ENCODE data around the gene SOX13.

Gene SOX13

DNA sequence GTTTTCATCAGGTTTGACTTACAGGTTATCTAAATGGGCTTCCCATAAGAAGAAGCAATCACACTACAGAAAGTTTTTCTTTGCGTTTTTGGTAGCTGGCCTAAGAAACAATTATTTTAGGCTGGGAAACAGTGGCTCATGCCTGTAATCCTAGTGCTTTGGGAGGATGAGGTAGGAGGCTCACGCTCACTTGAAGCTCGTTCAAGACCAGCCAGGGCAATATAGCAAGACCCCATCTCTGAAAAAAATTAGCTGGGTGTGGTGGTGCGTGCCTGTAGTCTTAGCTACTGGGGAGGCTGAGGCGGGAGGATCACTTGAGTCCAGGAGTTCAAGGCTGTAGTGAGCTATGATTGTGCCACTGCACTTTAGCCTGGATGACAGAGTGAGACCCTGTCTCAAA lies 94.8 kb downstream of the SOX13 start:
- TF ChIP-seq ZNF274 (IDR thresholded peaks at IDR 0.05; ENCODE audit: low read depth, low read length) = no peak

DNA sequence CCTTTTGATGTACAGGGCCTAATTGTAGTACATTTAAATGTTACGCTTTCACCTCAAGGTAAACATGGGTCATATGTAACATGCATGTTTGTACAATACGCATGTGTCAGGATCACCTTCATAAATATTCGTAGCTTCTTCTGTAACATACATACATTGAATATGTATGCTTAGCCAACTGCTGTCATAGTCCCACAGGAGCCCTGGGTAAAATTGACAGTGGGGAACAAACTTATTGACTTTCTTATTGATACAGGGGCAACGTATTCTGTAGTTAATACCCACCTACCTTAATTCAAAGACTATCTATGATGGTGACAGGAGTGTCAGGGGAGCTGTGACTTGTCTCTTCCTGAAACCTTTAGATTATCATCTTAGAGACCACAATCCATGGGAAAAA lies 96.9 kb downstream of the SOX13 start:
- no peak overlapping the region for H3K4me3 ChIP-seq (ENCODE audit: low read length)
- TF ChIP-seq ZNF274 (IDR thresholded peaks at IDR 0.05; ENCODE audit: low read depth, low read length) = no peak

More for the DNA sequence above, 94.8 kb downstream of the SOX13 start:
- H3K4me3 ChIP-seq (ENCODE audit: low read length) = no peak overlapping the region

DNA sequence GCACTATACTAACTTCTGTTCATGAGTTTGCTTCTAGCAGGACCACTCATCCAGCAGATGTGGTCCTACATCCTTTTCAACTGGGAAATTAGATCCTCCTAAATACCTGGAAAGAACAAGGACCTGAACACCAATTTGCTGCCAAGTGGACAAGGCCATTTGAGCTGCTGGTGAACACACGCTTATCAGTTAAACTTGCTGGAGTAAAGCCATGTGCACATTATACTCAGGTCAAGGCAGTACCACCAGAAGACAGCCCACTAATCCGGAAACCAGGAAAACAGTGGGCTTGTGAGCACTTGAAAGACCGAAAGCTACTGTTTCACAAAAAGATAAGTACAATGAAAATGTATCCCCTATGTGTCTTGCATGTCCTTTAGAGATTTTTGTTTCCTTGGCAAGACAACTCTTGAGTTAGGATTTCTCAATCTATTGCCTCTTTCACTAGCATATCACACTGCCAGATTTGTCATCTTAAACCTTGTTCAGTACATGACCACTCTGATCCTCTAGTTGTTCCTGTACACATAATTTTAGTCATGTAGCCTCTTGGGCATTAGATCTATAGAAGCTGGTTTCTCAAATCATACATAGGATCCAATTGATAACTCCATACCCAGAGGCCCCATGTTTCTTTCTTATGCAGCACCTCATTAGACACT lies 97.7 kb downstream of the SOX13 start:
- no peak overlapping the region for H3K4me3 ChIP-seq (ENCODE audit: low read length)
- TF ChIP-seq ZNF274 (IDR thresholded peaks at IDR 0.05; ENCODE audit: low read depth, low read length) = no peak

DNA sequence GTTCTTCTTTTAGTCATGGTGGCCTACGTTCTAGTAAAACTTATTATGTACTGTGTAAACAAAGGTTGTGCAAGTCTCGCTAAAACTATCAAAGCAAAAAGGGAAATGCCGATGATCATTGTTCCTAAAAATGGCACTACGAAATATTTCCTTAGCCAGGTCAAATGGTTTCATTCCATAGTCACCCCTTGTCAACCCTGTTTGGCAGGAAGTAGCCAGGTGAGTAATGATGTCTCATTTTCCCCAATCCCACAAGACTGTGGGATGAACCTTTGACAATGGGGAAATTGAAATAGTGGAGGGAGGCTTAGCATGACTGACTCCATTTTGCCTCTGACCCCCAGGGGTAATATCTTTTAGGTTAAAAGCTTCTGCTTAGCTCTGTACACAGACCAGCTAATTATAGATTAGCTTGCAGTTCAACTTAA lies 98.8 kb downstream of the SOX13 start:
- H3K4me3 ChIP-seq (ENCODE audit: low read length) = no peak overlapping the region
- TF ChIP-seq ZNF274 (IDR thresholded peaks at IDR 0.05; ENCODE audit: low read depth, low read length) = no peak

DNA sequence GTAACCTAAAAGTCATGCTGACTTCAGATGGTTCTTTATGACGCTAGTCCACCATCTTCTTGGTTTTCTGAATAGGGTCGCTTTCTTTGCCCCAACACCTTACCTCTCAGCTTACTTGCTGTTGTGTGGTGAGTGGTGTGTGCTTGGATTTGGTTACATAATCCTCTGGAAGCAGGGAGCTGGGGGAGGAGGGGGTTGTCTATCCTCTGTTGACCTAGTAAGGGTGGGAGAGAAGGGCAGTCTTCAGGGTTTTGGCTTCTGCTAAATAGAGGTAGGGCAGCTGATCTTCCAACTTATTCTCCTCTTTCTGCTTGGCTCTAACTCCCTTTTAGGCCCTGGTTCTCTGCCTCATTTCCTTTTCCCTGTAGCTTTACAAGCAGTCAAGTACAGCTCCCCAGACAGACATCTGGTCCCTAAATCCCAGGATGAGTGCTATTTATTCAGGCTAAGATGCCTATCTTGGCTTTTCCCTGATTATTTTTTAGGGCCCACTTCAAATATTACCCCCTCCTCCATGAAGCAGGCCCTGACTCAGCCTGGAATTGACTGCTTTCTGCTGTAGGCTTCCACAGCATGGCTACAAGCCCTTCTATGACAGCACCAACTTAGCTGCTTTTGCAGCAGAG lies 99.6 kb downstream of the SOX13 start:
- no peak for TF ChIP-seq ZNF274 (IDR thresholded peaks at IDR 0.05; ENCODE audit: low read depth, low read length)
- no peak overlapping the region for H3K4me3 ChIP-seq (ENCODE audit: low read length)

DNA sequence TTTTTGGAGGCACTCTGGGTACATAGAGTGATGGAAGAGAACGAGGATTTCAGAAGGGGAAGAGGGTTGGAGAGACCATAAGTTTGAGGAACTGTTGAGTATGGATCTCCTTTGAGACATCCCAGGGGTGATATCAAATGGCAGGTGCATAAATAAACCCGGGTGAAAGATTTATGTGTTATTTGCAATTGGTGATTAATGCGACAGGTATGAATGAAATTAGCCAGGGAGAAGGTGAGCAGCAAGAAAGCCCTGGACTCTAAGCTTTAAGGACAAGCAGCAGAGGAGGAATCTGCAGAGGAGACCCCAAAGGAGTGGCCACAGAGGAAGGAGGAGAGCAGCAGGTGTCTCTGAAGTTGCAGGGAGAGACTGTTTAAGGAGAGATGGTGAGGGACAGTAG lies 102.0 kb downstream of the SOX13 start:
- no peak overlapping the region for H3K4me3 ChIP-seq (ENCODE audit: low read length)
- TF ChIP-seq ZNF274 (IDR thresholded peaks at IDR 0.05; ENCODE audit: low read depth, low read length) = no peak

DNA sequence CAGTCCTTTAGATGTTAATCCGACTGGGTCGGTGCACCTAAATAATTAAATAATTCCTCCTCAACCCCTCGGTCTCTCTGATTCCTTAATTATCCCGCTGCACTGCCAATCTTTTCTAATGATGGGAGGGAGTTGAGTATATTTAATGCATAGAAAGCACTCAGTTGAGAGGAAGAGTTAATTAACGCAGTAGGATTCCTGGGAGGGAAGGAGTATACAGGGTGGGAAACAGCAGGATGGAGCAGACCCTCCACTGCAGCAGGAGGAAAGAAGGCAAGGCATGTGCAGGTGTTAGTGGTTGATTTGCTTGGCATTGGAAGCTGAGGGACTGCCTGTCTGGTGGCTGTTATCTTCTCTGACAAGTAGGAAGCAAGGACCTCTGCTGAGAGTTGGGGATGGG lies 103.1 kb downstream of the SOX13 start:
- H3K4me3 ChIP-seq (ENCODE audit: low read length) = no peak overlapping the region
- no peak for TF ChIP-seq ZNF274 (IDR thresholded peaks at IDR 0.05; ENCODE audit: low read depth, low read length)

DNA sequence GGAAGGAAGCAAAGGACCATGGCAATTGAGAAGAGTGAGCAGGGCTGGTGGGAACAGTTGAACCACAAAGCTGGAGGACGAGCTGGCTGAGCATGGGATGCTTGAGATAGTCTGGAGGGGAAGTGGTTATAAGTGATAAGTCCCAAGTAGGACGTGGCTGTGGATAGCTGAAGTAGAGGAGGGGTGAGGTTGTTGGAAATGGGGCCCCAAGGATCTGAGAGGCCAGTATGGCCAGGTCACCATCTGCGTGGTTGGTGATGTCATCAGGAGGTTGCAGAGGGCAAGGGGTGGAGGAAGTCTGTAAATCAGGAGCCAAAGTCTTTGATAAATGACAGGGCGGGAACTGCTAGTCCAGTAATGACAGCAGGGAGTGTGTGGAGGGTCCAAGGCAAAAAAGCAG lies 104.2 kb downstream of the SOX13 start:
- TF ChIP-seq ZNF274 (IDR thresholded peaks at IDR 0.05; ENCODE audit: low read depth, low read length) = no peak
- H3K4me3 ChIP-seq (ENCODE audit: low read length) = no peak overlapping the region

All from GM08714 (cell line).